OCI-LY7 (cell line): Measurements from ENCODE around the gene PPP1R10. TPM values are rescaled to one million over a fixed set of nuclear protein-coding genes. Genes with fewer than 3 reads are reported as not detected.
A peak's percentile ranks its signal among the peaks of the same experiment; 100 is the strongest.

ENCODE experiments used
- BruUV-seq: library from RNA; stranded (reverse); fragments of 400-500 nt; replicated peaks from 2 replicates; lab custom pipeline; 2021; lab: Mats Ljungman, UMichigan
- CTCF ChIA-PET: fragments of 300-600 bp; sonication (Branson Sonifier 250); formaldehyde crosslinking; loops from one replicate; lab custom pipeline; 2022; ENCODE audit warnings: antibody characterized with exemption; ENCODE audit not compliant: unreplicated experiment; lab: Charles Lee
- POLR2A ChIA-PET: fragments of 300-600 bp; sonication (Branson Sonifier 250); formaldehyde crosslinking; loops from one replicate; lab custom pipeline; 2022; ENCODE audit warnings: antibody characterized with exemption; lab: Charles Lee
- DNase-seq: peaks from one replicate; pipeline ENCODE4 v3.0.0-alpha.2; 2015; ENCODE audit warnings: low spot score
- H2AFZ ChIP-seq: fragments of 200-600 bp; sonication (generic), shearing (Covaris generic); 2 replicates; pipeline ENCODE4 v1.6.1; 2014; ENCODE audit warnings: mild to moderate bottlenecking, antibody characterized with exemption, low read length, moderate library complexity
- H3K27ac ChIP-seq: fragments of 200-600 bp; sonication (generic); 2 replicates; pipeline ENCODE4 v1.5.1; 2014; ENCODE audit warnings: mixed run types, low read depth, mild to moderate bottlenecking, moderate library complexity, low read length, inconsistent platforms; ENCODE audit not compliant: poor library complexity, severe bottlenecking
- H3K36me3 ChIP-seq: fragments of 200-600 bp; sonication (generic); 2 replicates; pipeline ENCODE4 v1.6.1; 2014; ENCODE audit warnings: mild to moderate bottlenecking, antibody characterized with exemption, low read length, moderate library complexity, mixed read lengths; ENCODE audit not compliant: insufficient read depth
- H3K4me1 ChIP-seq: fragments of 200-600 bp; sonication (generic); 2 replicates; pipeline ENCODE4 v1.5.1; 2014; ENCODE audit warnings: mild to moderate bottlenecking, low read length; ENCODE audit not compliant: insufficient read depth, poor library complexity, severe bottlenecking
- H3K4me2 ChIP-seq: fragments of 200-600 bp; sonication (generic); 2 replicates; pipeline ENCODE4 v1.6.1; 2014; ENCODE audit warnings: mild to moderate bottlenecking, low read length
- H3K4me3 ChIP-seq: fragments of 200-600 bp; sonication (generic); 2 replicates; pipeline ENCODE4 v1.5.1; 2014; ENCODE audit warnings: mild to moderate bottlenecking, low read depth, low read length; ENCODE audit not compliant: poor library complexity, severe bottlenecking
- H3K79me2 ChIP-seq: fragments of 200-600 bp; sonication (generic); 2 replicates; pipeline ENCODE4 v1.6.1; 2016; ENCODE audit warnings: low read depth, mild to moderate bottlenecking, low read length, moderate library complexity, mixed read lengths; ENCODE audit not compliant: insufficient read depth
- H3K9me2 ChIP-seq: fragments of 200-600 bp; sonication (generic); 2 replicates; pipeline ENCODE4 v1.6.1; 2016; ENCODE audit warnings: mild to moderate bottlenecking, low read length, mixed read lengths; ENCODE audit not compliant: insufficient read depth
- H3K9me3 ChIP-seq: fragments of 200-600 bp; sonication (generic); 2 replicates; pipeline ENCODE4 v1.6.1; 2014; ENCODE audit warnings: mild to moderate bottlenecking, mixed run types, low read length, mixed read lengths
- H4K20me1 ChIP-seq: fragments of 200-600 bp; sonication (generic); 2 replicates; pipeline ENCODE4 v1.6.1; 2014; ENCODE audit warnings: mild to moderate bottlenecking, antibody characterized with exemption, low read length, moderate library complexity, mixed read lengths; ENCODE audit not compliant: insufficient read depth
- CTCF ChIP-seq: fragments of 200-600 bp; sonication (generic); conservative IDR thresholded peaks from 2 replicates; pipeline ENCODE4 v1.5.1; 2014; ENCODE audit warnings: mild to moderate bottlenecking, antibody characterized with exemption, low read length, moderate library complexity, mixed read lengths
- EZH2phosphoT487 ChIP-seq: fragments of 200-600 bp; sonication (generic); IDR thresholded peaks from 2 replicates; pipeline ENCODE4 v1.6.1; 2018; ENCODE audit warnings: low read depth, borderline replicate concordance, mild to moderate bottlenecking, mixed run types, antibody characterized with exemption, low read length, moderate library complexity, mixed read lengths
- intact Hi-C: fragments of 100-400 bp; cut with micrococcal nuclease; formaldehyde crosslinking; loops from one replicate; pipeline ENCODE4 v1.10.0; 2022; ENCODE audit not compliant: unreplicated experiment
- total RNA-seq, 2 experiments: library from RNA; depleted of rRNA in 1 of 2; stranded (reverse); fragments of >200 nt in 1 of 2; shearing (Covaris generic) in 1 of 2; gene quantifications; 2 replicates each; pipeline ENCODE4 v1.2.3, GENCODE V29; 2014 to 2022

PPP1R10 gene
- total RNA-seq, 2 experiments from 2014 or later = 126 to 155 TPM

- peak overlapping the region; percentile 94 for H3K4me2 ChIP-seq
- peaks cover 16% of the 10 kb centered on the region for H3K4me1 ChIP-seq
- BruUV-seq = no TSS peak
- no peaks in the 10 kb centered on the region for H3K9me2 ChIP-seq
- intact Hi-C loops = loop anchor here (1.0 kb wide), 2 partner anchors 30 to 73 kb away; partner anchors contain the start of genes MRPS18B, PPP1R10 and TUBB
- H3K9me3 ChIP-seq = no peaks in the 10 kb centered on the region
- peaks cover 29% of the 10 kb centered on the region; the same call in 1 of the 2 replicates for H3K79me2 ChIP-seq
- POLR2A ChIA-PET = interaction anchor here (0.6 to 1.2 kb wide), 4 partner anchors 12 to 69 kb away, joined by 3 to 5 read pairs (median 3); no protein-coding TSS in a partner anchor
- peak overlapping the region; percentile 93 for H3K4me3 ChIP-seq
- DNase-seq = peak; percentile 81
- peak overlapping the region; percentile 63 for H2AFZ ChIP-seq
- H4K20me1 ChIP-seq = no peaks in the 10 kb centered on the region; the same call in 1 of the 2 replicates
- CTCF ChIA-PET = no interaction called here
- peak overlapping the region; percentile 77 for H3K27ac ChIP-seq
- no peak for TF ChIP-seq CTCF
- TF ChIP-seq EZH2phosphoT487 = no peak
- peaks cover 32% of the 10 kb centered on the region for H3K36me3 ChIP-seq
These were observed 30.4 kb upstream of the PPP1R10 start for GRCh38 chr6:30647242-30648116.

DNA sequence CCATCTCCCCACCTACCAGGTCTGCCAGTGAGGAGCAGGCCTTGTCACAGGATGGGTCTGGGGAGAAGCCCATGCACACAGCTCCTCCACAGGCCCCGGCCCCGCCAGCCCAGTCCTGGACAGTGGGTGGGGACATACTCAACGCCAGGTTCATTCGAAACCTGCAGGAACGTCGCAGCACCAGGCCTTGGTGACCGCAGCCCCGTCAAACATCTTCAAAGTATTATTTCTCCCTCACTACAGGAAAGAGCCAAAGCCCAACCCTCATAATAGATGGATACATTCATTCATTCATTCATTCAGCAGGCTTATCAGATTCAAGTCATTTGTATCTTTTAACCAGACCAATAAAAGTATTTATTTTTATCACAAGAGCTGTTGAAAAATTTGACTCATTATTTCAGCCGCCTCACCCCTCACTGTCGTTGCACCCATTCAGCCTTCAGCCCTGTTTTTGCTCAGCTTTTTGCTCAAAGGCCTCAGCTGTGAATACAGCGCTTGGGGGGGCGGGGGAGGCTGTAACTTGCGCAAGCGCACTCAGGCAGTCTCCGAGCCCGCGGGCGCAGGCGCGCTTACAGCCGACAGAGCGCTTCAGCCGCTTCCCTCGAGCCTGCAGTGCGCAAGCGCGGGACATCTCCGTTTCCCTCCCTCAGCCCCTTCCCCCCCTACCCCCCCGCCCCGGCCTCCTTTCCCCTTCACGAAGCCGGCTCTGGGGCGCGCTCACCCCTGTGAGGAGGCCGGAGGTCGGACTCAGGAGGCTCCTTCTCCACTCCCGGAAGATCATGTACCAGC lies 29.6 kb upstream of the PPP1R10 start, which contains the start of gene C6orf136:
Gene C6orf136 (plus strand): TSS at position 684 of the 792 bp plus-strand sequence. CDS start 99 bp downstream, at position 783.
- Histone ChIP-seq H3K36me3 (peaks cover 23% of the 10 kb centered on the region), H3K27ac (peak within 1 kb of the TSS; percentile 77), H3K4me2 (peak within 1 kb of the TSS; percentile 94), H3K4me1 (peaks cover 16% of the 10 kb centered on the region), H3K9me3 (no peaks in the 10 kb centered on the region), H4K20me1 (no peaks in the 10 kb centered on the region; the same call in 1 of the 2 replicates), H3K9me2 (no peaks in the 10 kb centered on the region), H3K79me2 (peaks cover 29% of the 10 kb centered on the region; the same call in 1 of the 2 replicates), H2AFZ (peak within 1 kb of the TSS; percentile 63), H3K4me3 (peak within 1 kb of the TSS; percentile 93)
- POLR2A ChIA-PET = interaction anchor here (0.6 to 1.2 kb wide), 4 partner anchors 34 to 82 kb away, joined by 3 to 6 read pairs (median 4); no protein-coding TSS in a partner anchor
- TF ChIP-seq EZH2phosphoT487 = no peak
- peak; percentile 97 for DNase-seq
- BruUV-seq = TSS peak; percentile 59
- intact Hi-C loops = loop anchor here (1.0 kb wide), 2 partner anchors 29 to 74 kb away; partner anchors contain the start of genes MRPS18B, PPP1R10 and TUBB
- CTCF ChIA-PET = no interaction called here

- H3K9me2 ChIP-seq = no peaks in the 10 kb centered on the region
- ChIA-PET CTCF (no interaction called here), POLR2A (interaction anchor here (1.2 kb wide), 1 partner anchor 33 kb away, joined by 5 read pairs; no protein-coding TSS in a partner anchor)
- H2AFZ ChIP-seq = no peak overlapping the region
- no peak overlapping the region for H3K27ac ChIP-seq
- peak overlapping the region; percentile 93 for H3K4me3 ChIP-seq
- no peaks in the 10 kb centered on the region; the same call in 1 of the 2 replicates for H4K20me1 ChIP-seq
- H3K4me1 ChIP-seq = peaks cover 16% of the 10 kb centered on the region
- DNase-seq = no peak
- H3K9me3 ChIP-seq = no peaks in the 10 kb centered on the region
- TF ChIP-seq EZH2phosphoT487 (no peak), CTCF (no peak)
- H3K36me3 ChIP-seq = peaks cover 17% of the 10 kb centered on the region
- BruUV-seq = no TSS peak
- peaks cover 29% of the 10 kb centered on the region; the same call in 1 of the 2 replicates for H3K79me2 ChIP-seq
- H3K4me2 ChIP-seq = peak overlapping the region; percentile 70
- intact Hi-C loops = no loop called here
These were observed 28.9 kb upstream of the PPP1R10 start for GRCh38 chr6:30645989-30646388.
